HG02938 (cell line): ENCODE data around the gene C19orf25.

ENCODE experiments used
- ATAC-seq: cut with Tn5 transposase; IDR thresholded peaks from one replicate; pipeline ENCODE4 v1.9.1; 2021; ENCODE audit warnings: mild to moderate bottlenecking, moderate library complexity; ENCODE audit not compliant: unreplicated experiment

The C19orf25 gene

GRCh38 chr19:1467490-1468273 lies 11.3 kb downstream of the C19orf25 start:
- ATAC-seq, result no peak

DNA sequence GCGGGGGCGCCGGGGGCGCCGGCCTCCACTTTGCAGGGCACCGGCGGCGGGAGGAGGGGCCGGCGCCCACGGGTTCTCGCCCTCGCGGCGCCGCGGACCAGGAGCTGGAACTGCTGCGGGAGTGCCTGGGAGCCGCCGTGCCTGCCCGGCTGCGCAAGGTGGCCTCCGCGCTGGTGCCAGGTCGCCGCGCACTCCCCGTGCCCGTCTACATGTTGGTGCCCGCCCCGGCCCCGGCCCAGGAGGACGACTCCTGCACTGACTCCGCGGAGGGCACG lies 11.9 kb downstream of the C19orf25 start:
- ATAC-seq, result no peak

DNA sequence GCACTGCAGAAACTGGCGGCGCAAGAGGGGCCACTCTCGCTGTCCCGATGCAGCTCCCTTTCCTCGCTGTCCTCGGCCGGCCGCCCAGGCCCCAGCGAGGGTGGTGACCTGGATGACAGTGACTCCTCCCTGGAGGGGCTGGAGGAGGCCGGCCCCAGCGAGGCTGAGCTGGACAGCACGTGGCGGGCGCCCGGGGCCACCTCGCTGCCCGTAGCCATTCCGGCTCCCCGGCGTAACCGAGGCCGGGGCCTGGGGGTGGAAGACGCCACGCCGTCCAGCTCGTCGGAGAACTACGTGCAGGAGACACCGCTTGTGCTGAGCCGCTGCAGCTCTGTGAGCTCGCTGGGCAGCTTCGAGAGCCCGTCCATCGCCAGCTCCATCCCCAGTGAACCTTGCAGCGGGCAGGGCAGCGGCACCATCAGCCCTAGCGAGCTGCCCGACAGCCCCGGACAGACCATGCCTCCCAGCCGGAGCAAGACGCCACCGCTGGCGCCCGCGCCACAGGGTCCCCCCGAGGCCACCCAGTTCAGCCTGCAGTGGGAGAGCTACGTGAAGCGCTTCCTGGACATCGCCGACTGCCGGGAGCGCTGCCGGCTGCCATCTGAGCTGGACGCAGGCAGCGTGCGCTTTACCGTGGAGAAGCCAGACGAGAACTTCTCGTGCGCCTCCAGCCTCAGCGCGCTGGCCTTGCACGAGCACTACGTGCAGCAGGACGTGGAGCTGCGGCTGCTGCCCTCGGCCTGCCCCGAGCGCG lies 12.4 kb downstream of the C19orf25 start:
- no peak for ATAC-seq

DNA sequence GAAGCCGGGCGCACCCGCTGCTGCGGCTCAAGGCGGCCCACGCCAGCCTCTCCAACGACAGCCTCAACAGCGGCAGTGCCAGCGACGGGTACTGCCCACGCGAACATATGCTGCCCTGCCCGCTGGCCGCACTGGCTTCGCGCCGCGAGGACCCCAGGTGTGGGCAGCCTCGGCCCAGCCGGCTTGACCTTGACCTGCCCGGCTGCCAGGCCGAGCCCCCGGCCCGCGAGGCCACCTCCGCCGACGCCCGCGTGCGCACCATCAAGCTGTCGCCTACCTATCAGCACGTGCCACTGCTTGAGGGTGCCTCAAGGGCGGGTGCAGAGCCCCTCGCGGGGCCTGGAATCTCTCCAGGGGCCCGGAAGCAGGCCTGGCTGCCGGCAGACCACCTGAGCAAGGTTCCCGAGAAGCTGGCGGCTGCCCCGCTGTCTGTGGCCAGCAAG lies 13.0 kb downstream of the C19orf25 start:
- no peak for ATAC-seq

GRCh38 chr19:1465191-1466016 lies 13.6 kb downstream of the C19orf25 start:
- ATAC-seq, result no peak

DNA sequence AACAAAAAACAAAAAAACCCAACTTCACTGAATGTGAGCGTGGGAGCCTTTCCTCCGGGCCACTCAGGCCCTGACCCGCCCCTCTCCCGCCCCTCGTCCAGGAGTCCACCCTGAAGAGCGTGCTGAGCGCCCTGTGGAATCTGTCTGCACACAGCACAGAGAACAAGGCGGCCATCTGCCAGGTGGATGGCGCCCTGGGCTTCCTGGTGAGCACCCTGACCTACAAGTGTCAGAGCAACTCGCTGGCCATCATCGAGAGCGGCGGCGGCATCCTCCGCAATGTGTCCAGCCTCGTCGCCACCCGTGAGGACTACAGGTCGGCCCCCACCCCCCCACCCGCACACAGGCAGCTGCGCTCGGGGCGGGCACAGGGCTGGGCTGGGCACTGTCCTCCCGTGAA lies 17.2 kb downstream of the C19orf25 start:
- ATAC-seq, result no peak

GRCh38 chr19:1460033-1460995 lies 18.7 kb downstream of the C19orf25 start:
- no peak for ATAC-seq

DNA sequence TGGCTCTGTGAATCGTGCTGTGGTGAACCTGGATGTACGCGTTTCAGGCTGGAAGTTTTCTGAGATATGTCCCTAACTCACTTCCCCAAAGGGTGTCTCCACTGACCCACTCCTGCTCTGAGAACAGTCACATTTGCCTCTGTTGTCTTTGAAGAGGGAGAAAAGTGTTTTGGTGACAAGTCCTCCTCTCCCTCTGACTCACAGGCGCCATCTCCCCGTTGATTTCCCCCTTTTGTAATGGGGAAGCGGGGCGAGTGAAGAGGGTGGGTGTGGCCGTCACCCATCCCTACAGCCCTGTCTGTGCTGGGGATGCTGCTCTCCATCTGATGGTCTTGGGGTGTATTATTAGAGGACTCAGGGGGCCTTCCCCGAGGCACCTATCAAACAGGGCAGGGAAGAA lies 19.5 kb downstream of the C19orf25 start:
- ATAC-seq, result no peak

DNA sequence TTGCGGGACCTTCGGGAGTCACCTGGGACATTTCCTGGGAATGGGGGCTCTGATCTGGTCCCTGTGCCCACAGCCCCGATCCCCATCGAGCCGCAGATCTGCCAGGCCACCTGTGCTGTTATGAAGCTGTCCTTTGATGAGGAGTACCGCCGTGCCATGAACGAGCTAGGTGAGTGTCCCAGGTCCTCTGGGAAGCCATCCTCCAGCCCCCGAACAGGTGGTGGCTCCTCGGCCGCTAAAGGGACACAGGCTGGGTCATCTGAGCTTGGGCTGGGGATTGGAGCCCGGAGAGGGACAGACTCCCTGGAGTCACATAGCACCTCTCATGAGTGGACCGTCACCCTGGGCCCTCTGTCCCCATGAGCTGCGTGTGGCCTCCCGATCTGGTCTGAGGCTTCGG lies 21.1 kb downstream of the C19orf25 start:
- no peak for ATAC-seq

DNA sequence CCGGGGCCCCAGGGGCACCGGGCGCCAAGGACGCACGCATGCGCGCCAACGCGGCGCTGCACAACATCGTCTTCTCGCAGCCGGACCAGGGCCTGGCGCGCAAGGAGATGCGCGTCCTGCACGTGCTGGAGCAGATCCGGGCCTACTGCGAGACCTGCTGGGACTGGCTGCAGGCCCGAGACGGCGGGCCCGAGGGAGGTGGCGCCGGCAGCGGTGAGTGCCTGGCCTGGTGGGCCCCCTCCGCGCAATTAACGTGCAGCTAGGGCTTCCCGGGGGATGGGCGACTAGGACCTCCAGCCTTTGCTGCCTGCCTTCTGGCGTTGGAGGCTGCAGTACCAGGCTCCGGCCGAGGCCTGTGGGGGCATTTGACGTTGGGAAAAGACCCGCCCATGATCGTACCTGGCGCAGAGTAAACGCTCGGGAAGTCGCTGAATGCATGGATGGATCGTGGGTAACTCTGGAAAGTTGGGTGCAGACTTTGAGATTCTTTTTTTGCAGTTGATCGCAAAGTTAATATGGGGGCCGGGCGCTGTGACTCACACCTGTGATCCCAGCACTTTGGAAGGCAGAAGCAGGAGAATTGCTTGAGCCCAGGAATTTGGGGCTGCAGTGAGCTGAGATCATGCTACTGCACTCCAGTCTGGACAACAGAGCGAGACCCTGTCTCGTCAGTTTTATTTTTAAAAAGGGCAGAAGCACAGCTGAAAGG lies 21.8 kb downstream of the C19orf25 start:
- no peak for ATAC-seq

DNA sequence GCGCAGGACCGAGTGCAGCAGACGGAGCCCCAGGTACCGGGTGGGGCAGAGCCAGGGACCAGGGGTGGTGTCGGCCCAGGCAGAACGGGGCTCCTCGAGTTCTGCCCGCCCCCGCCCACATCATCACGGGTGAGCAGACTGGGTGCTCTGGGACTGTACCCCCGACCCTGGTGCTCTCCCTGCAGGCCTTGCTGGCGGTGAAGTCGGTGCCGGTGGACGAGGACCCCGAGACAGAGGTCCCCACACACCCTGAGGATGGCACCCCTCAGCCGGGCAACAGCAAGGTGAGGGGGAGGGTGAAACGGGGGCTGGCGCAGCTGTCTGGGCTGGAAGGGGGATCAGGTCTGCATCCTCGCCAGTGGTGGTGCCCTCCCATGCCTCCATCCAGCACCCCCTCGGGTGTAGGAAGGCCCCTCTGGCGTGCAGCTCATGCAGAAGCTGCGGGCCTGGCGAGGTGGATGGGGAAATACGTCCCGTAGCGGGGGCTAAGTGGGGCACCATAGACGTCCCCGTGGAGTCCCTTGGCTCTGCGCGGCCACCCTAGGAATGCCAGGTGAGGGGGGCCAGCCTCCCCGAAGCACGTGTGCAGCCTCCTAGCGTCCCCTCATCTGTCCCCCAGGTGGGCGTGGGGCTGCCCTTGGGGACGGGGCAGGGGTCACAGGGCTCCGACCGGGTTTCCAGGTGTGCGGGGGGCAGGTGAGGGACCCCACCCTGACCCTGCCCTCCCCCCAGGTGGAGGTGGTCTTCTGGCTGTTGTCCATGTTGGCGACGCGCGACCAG lies 22.7 kb downstream of the C19orf25 start:
- ATAC-seq, result no peak

GRCh38 chr19:1455336-1456120 lies 23.5 kb downstream of the C19orf25 start:
- ATAC-seq, result no peak

GRCh38 chr19:1455002-1455335 lies 24.0 kb downstream of the C19orf25 start:
- no peak for ATAC-seq

DNA sequence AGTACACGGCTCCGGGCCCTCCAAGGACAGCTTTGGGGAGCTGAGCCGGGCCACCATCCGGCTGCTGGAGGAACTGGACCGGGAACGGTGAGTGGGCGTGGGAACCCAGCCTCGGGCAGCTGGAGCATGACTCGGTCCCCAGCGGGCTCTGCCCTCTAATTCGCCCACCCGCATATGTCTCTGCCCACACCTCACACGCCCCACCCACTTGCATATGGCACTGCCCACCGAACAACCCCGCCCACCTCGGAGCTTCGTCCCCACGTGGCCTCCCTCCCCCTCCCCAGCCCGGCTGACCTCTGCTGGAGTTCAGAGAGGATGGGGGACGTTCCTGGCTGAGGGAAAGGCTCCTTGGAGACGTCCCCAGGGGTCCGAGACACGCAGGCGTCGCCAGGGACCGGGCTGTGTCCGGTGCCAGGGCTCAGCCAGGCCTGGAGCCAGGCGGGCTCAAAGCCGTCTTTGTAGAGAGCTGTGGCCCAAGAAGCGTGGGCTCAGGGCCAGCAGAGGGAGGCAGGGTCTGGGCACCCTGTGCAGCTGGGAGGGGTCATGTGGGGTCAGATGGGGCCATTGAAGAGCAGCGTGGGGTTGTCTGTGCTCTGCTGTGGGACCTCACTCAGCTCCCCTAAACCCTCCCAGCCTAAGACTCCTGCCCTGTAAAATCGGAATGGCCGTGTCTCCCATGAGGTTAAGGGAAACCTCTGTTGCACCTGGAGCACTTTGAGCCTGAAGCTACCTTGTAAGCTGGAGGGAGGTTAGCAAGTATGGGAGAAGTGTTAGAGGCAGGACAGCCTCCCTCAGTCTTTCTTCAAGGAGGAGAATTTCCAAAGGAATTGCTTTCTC lies 25.3 kb downstream of the C19orf25 start:
- no peak for ATAC-seq

- ATAC-seq, result no peak
Observed at GRCh38 chr19:1452802-1453524, 26.1 kb downstream of the C19orf25 start.

GRCh38 chr19:1451916-1452801 lies 26.9 kb downstream of the C19orf25 start:
- ATAC-seq, result no peak
